ENCODE data around the gene IL1R2.
"Not testable (repeated sequence)": the region's sequence is repeated elsewhere in the genome, so short reads cannot be mapped to it uniquely, and the experiment has no call there.

The IL1R2 gene

DNA sequence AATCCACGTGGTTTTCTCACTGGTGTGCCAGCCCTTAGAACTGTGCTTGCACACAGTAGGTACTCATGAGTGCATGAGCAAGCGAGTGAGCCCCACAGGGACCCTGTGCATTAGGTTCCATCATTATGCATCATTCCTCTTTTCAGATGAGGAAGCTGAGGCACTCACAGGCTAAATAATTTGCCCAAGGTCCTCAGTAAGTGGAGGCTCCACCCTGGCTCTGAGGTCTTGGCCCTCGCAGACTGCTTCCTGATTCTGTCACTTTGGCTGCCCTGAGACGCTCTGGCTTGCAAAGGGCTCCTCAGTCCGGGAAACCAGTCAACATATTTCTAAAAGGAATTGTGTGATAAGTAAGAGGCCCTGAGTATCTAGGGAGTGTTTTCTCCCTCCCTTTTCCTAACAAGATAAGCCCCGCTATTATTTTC, 71.7 kb downstream of the IL1R2 start:
- no peak for DNase-seq

DNA sequence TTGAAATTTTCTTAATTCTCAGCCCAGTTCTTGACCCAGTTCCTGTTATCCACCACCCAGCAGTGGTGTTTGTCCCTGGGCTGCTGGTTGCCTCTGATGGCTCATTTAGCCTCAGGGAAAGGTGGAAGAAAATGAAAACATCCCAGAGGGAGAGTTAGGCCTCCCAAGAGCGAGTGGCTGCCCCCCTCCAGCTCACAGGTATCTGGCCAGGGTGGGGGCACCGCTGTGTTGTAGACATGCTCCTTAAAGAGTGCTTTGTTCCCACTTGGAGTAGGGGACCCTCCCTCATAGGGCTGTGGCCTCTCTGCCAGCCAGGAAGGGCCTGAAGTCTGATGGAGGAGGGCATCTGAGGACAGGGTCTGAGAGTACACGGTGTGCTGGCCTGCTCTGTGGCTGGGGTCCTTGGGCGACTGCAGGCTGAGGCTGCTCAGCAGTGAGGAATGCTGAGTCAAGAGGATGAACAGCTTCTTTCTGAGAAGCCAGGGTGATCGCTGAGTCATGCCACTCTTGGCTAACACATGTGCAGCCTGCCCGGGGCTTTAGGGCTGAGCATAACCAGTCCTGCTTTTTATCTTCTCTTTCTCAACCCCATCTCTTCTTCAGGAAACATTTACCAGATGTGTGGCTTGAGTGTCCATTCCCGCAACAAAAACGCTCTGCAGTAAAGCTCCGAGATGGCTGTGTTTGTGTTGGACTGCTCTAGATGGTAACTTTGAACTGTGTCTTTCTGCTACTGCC, 72.3 kb downstream of the IL1R2 start:
- DNase-seq = no peak

DNA sequence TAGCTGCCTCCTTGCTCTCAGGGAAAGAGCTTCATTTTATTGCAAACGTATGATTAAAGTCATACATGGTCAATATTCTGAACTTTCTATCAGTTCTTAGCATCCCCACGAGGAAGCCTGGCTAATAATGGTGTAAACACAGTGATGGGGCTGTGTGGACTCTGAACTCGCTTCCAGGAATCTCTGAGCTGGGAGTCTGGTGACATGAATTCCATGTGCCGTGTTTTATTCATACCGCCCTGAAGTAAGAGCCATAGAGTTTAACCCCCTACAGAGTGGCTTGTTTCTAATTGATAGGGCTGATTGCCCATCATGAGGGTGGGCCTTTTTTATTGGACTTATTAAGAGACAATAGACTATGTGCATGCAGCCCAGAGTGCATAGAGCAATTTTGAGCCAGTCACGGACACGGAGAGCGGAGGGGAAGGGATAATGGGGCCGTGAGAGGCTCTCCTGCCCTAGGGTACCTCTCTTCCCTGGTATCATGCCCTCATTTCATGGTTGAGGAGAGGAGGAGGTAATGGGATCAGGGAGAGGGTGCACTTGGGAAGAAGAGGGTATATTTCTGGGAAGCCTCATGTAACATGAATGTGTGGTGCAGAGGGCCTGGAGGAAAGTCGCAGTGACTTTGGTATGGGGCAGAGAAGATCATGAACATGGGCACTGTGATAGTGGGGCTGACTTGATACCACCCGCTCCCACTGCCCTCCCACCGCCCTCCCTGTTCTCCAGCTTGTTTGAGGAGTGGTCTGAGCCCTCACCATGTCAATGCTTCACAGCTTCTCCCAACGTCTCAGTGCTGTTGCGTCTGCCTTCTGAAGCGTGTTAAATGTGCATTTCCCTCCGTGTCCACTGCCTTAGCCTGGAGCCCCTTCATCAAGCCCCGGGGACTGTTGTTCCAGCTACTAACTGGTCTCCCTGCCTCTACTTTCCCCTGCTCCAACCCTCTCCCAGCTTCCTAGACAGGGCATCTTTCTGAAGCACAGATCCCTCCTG, 73.2 kb downstream of the IL1R2 start:
- no peak for DNase-seq

DNA sequence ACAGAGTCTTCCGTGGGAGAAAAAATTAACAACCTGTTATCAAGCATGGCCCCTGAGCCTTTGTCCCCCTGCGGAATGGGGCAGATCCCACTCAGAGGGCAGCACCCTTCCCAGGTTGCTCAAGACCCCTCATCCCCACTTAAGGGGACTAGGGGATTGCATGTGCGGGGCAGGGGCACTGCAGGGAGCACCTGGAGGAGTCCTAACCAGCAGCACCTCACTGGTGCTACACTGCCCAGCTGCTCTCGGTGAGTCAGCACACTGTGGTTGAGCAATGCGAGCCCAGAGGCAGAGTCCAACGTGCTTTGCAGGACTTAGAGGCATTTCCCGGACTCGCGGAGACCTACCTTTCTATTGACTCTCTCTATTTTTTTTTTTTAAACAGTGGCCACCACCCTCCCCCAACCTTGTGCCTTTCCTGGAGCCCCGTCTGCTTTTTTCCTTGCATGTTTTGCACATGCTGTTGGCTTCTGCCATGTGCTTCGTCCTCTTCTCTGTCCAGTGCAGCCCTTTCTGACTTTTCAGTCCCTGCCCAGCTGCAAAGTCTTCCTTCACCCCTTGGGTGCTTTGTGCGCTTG, 74.0 kb downstream of the IL1R2 start:
- no peak for DNase-seq

DNA sequence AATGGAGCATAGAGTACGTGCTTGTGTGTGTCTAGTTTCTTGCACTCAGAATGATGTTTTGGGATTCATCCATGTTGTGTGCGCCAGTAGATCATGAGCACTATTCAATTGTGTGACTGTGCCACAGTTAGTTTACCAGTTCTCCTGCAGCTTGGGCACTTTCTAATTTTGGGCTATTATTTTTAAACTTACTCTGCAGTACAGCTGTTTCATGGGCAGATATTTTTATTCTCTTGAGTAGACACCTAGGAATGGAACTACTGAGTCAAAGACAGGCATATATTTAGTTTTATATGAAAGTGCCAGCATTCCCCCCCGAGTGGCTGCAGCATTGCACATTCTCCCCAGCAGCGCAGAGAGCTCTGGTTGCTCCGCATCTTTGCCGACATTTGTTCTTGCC, 74.8 kb downstream of the IL1R2 start:
- DNase-seq = no peak

DNA sequence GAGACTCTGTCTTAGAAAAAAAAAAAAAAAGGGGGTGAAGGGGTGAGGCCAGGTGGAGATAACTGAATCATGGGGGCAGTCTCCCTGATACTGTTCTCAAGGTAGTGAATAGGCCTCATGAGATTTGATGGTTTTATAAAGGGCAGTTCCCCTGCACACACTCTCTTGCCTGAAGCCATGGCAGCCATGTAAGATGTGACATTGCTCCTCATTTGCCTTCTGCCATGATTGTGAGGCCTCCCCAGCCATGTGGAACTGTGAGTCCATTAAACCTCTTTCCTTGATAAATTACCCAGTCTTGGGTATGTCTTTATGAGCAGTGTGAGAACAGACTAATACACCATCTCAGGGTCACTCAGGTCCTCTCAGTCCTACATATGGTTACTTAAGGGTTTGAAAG, 76.4 kb downstream of the IL1R2 start:
- DNase-seq = not testable (repeated sequence)

DNA sequence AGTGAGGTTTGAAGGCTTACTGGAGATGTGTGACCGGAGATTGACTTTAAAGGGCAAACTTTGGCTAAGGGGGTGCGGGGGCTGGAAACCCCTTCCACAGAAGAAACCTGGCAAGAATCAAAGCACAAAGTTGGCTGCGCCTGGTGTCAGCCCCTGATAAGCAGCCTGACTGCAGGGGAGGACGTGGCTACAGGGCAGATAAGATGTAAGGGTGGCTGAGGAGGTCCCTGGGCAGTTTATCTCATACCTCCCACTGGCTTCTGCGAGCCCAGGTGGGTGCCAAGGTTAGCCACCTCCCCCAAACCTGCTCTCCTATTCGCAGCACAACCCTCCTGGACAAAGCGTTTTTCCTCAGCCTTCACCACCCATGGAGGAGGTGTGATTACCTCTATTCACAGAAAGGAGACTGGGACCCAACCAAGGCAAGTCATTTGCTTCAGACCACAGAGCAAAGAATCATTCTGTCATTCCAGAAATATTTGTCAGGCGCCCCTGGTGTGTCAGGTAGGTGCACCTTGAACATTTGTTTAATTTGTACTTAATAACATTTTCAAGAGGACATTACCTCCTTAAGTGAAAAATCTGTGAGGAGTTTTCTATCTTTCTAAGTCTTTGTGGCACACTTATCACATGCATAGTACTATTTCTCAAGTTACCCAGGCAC, 77.7 kb downstream of the IL1R2 start:
- no peak for DNase-seq

DNA sequence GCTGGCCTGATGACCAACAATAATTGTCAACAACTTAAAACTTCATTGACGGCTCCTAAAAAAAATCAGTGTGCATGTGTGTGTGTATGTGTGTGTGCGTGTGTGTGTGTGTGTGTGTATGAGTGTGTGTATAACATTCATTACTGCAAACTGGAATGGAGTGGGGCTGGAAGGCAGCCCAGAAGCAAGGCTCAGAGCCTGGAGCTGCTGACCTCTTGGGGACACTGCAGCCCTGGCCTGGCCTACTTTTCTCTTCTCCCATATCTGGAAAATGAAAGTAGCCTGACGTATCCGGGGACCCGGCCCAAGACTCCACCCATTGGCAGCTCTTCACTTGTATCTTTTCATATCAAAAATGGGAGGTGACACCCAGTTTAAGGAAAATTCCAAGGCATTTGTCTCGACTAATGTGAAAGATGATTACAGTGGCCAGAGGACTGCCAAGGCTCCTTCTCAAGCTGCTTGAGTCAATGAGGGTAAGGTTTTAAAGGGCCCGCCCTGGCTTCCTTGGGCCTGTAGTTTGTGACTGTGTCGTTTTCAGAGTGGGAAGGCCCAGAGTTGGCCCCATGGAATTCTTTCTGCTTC, 78.4 kb downstream of the IL1R2 start:
- no peak for DNase-seq

DNA sequence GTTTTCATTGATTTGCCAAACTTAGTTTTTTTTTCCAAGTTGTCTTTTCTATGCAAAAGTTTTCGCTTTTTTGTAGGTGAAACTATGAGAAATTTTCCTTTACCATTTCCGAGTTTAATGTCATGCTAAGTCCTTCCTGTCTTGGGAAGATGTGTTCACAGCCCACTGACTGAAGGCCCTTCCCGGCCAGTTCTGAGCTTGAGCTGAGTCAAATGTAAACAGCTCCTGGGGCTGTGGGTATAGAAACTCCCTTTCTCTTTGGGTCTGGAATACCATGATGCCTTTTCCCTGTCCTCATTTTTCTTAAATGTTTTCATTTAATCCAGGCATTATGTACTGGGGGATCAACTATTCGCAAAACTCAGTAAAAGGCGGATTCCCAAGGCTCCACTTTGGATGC, 81.0 kb downstream of the IL1R2 start:
- DNase-seq = no peak

DNA sequence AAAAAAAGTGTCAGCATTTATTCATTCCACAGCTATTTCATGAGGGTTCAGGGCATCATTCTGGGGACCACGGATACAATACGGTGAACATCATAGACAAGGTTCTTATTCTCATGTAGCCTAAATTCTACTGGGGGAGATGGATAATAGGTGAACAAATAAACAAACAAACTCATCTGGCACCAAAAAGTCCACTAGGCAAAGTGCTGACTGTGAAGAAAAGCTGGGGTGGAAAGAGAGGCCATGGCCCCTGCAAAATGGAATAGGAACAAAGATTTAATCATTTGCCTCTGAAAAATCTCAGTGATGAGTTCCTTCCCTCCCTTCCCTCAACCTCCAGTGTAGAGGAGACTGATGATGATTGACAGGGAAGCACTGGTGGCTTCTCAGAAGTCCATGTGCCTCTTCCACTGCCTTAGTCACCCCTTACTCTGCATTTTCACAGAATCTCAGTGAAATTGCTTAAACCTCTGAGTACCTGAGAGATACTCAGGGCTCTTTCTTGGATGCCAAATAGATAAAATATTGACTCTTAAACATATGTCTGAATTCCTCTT, 81.5 kb downstream of the IL1R2 start:
- DNase-seq = no peak

DNA sequence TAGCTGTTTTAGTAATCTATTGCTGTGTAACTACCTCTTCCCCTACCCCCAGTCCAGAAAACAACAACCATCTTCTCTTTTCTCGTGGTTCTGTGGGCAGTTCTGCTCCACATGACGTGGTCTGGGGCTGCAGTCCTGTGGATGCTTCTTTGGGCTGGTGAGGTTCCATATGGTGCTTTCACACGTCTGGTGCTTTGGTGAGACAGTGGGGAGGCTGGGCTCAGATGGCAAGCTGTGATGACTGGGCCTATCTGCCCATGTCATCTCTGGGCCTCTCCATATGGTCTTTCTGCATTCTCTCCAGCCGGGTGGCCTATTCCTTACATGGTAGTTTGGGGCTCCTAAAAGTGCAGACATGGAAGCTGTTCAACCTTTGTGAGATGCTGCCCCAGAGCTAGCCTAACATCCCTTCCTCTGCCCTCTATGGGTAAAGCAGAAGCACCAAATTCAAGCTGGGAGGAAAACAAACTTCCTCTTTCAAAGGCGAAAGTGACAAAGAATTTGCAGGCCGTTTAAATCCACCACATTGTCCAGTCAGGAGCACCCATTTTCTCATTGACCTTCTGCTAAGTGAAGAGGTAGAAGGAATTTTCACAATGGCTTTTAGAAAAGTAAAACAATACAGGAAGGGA, 82.5 kb downstream of the IL1R2 start:
- DNase-seq = no peak

DNA sequence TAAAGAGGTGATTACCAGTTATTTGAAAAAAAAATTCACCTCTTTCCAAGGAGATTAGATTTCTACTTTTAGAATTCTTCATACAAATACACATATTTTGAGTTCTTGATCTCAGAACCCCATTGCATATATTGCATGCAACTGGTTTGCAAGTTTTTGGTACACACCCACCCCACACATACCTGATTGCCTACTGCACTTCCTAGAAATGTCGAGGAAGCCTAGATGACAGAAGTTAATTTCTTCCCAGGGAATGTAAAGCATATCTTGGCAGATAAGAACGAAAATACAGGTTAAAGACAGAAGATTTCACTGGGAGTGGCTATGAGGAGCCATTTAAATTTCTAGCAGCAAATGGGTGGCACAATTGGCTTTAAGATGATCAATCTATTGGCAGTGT, 83.7 kb downstream of the IL1R2 start:
- no peak for DNase-seq

DNA sequence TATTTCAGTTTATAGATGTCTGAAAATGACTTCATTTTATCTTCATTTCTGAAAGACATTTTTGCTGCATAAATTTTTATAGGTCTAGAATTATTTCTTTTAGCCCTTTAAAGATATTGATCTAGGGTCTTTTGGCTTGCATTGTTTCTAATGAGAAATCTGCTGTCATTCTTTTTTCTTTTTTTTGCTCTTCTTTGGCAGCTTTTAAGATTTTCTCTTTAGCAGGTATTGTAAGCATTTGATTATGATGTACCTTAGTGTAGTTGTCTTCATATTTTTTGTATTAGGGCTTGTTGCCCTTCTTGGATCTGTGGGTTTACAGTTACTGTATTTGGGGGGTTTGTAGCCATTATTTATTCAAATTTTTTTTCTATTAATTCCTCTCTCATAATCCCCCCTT, 84.8 kb downstream of the IL1R2 start:
- no peak for DNase-seq
